ENCODE measurements around the gene LSR. TPM values are rescaled to one million over a fixed set of nuclear protein-coding genes. Genes with fewer than 3 reads are reported as not detected.

LSR gene
- total RNA-seq, 2 donors from 2014 or later: 24.2 to 41.1 TPM

GRCh38 chr19:35269438-35270117 is 20.8 kb downstream of the LSR start:
- Mint-ChIP-seq H3K9me3 (no peaks in the 10 kb centered on the region), H3K27me3 (ENCODE audit: low read depth) (no peaks in the 10 kb centered on the region), H3K4me1 (ENCODE audit: low read depth) (peaks cover 41% of the 10 kb centered on the region), H3K36me3 (ENCODE audit: insufficient read depth in 2 of 2) (peaks cover 9 to 12% of the 10 kb centered on the region in 2 donors), H3K27ac (no peak overlapping the region), H3K4me3 (peak overlapping the region; percentile 73 to 74)
- ATAC-seq (replicated peaks in 1 of 2) (peak; percentile 74 to 75), DNase-seq (peak; percentile 86 to 87)

GRCh38 chr19:35270381-35270811 is 21.6 kb downstream of the LSR start:
- no peaks in the 10 kb centered on the region for H3K9me3 Mint-ChIP-seq
- DNase-seq: no peak
- no peak for ATAC-seq (replicated peaks in 1 of 2)
- H3K27me3 Mint-ChIP-seq (ENCODE audit: low read depth): no peaks in the 10 kb centered on the region
- H3K27ac Mint-ChIP-seq: peak overlapping the region; percentile 77
- H3K36me3 Mint-ChIP-seq (ENCODE audit: insufficient read depth in 2 of 2): peaks cover 9 to 14% of the 10 kb centered on the region in 2 donors
- H3K4me1 Mint-ChIP-seq (ENCODE audit: low read depth): peaks cover 33% of the 10 kb centered on the region
- peak overlapping the region; percentile 59 to 74 for H3K4me3 Mint-ChIP-seq

DNA sequence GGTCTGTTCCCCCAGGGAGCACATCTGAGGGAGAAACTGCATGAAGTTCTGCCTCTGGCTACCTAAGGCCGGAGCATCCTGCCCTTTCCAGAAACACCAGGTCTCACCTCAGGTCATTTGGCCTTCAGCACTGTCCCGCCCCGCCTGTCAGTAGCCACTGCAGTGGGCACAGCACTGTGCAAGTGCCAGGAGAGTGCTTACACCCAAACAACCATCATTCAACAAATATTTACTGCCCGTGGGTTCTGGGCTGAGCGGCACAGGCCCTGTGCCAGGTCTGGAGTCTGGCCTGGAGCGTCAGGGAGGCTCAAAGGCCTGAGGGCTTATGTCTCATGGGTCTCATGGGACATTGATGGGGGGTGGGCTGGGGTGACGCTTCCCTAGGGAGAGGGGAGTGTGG is 22.7 kb downstream of the LSR start:
- Mint-ChIP-seq H3K27me3 (ENCODE audit: low read depth) (no peaks in the 10 kb centered on the region), H3K9me3 (no peaks in the 10 kb centered on the region), H3K4me1 (ENCODE audit: low read depth) (peaks cover 22% of the 10 kb centered on the region), H3K4me3 (no peak overlapping the region), H3K36me3 (ENCODE audit: insufficient read depth in 2 of 2) (peaks cover 9 to 20% of the 10 kb centered on the region in 2 donors), H3K27ac (no peak overlapping the region)
- ATAC-seq (replicated peaks in 1 of 2) (no peak), DNase-seq (no peak)

- Mint-ChIP-seq H3K9me3 (no peaks in the 10 kb centered on the region), H3K4me1 (ENCODE audit: low read depth) (peaks cover 18% of the 10 kb centered on the region), H3K27me3 (ENCODE audit: low read depth) (no peaks in the 10 kb centered on the region), H3K36me3 (ENCODE audit: insufficient read depth in 2 of 2) (peaks cover 9 to 22% of the 10 kb centered on the region in 2 donors), H3K4me3 (no peak overlapping the region), H3K27ac (no peak overlapping the region)
- DNase-seq (no peak), ATAC-seq (replicated peaks in 1 of 2) (no peak)
These were observed 23.4 kb downstream of the LSR start for GRCh38 chr19:35272122-35272719.

DNA sequence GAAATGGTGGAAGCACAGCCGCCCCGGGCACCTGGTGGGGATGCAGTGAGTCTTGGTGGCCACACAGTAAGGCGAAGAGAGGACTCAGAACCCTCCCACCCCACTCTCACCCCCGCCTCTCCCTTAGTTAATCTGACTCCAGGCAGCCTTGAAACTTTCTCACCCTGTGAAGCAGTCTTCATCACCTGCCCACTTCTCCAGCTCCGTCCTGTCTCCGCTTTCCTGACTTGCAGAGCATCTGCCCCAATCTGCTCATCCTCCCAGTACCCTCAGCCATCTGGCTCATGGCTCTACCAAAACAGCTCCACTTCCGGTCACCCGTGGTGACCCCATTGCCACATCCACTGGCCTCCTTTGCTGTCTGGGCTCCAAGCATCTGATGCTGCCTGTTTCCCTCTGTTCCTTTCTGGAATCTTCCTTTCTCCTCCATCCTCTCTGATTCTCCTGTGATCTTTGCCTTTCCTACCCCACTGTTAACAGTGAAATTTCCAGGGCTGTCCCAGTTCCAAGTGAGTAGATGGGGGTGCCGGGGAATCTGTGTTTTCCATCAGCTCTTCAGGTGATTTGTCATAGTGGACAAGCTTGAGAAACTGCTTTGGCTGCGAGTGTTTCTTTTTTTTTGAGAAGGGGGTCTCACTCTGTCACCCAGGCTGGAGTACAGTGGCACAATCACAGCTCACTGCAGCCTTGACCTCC is 24.3 kb downstream of the LSR start:
- no peak overlapping the region for H3K4me3 Mint-ChIP-seq
- ATAC-seq (replicated peaks in 1 of 2) (no peak), DNase-seq (no peak)
- peak overlapping the region; percentile 41 for H3K27ac Mint-ChIP-seq
- H3K27me3 Mint-ChIP-seq (ENCODE audit: low read depth): no peaks in the 10 kb centered on the region
- no peaks in the 10 kb centered on the region for H3K9me3 Mint-ChIP-seq
- peaks cover 18% of the 10 kb centered on the region for H3K4me1 Mint-ChIP-seq (ENCODE audit: low read depth)
- H3K36me3 Mint-ChIP-seq (ENCODE audit: insufficient read depth in 2 of 2): peaks cover 9 to 19% of the 10 kb centered on the region in 2 donors

DNA sequence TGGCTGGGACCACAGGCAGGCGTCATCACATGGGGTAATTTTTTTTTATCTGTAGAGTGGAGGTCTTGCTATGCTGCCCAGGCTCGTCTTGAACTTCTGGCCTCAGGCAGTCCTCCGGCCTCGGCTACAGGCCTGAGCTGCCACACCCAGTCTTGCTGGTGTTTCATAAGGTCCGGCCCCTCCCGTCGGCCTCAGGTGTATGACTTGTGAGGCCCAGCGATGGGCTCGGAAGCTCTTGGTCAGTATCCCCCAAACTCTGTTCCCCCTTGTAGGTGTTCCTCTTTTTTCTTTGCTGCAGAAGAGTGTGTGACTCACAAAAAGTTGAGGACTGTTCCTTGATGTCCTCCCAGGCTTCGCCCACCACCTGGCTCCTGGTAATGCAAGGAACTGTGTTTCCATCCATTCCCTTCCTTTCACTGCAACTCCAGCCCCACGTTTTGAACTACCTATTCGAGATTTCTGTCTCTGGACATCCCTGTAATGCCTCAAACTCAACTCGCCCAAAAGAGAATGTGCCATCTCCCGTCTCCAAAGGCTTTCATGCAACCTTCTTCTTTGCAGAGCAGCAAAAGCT is 25.0 kb downstream of the LSR start:
- no peak for ATAC-seq (replicated peaks in 1 of 2)
- no peaks in the 10 kb centered on the region for H3K9me3 Mint-ChIP-seq
- peaks cover 9 to 19% of the 10 kb centered on the region in 2 donors for H3K36me3 Mint-ChIP-seq (ENCODE audit: insufficient read depth in 2 of 2)
- no peak for DNase-seq
- H3K4me1 Mint-ChIP-seq (ENCODE audit: low read depth): peaks cover 18% of the 10 kb centered on the region
- H3K27ac Mint-ChIP-seq: no peak overlapping the region
- no peaks in the 10 kb centered on the region for H3K27me3 Mint-ChIP-seq (ENCODE audit: low read depth)
- H3K4me3 Mint-ChIP-seq: no peak overlapping the region

DNA sequence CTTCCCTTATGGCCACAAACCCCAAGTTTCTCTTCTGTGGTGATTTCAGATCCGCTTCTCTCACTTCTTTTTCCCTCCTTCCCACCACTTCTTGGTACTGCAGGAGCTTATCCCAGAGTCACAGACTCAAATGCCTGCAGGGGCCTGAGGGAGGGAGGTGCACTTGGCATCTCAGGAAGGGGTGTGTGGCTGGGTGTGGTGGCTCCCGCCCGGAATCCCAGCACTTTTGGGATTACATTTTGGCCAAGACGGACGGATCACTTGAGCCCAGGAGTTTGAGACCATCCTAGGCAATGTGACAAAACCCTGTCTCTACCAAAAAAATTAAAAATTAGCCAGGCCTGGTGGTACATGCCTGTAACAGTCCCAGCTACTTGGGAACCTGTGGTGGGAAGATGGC is 25.5 kb downstream of the LSR start:
- H3K27ac Mint-ChIP-seq: no peak overlapping the region

DNA sequence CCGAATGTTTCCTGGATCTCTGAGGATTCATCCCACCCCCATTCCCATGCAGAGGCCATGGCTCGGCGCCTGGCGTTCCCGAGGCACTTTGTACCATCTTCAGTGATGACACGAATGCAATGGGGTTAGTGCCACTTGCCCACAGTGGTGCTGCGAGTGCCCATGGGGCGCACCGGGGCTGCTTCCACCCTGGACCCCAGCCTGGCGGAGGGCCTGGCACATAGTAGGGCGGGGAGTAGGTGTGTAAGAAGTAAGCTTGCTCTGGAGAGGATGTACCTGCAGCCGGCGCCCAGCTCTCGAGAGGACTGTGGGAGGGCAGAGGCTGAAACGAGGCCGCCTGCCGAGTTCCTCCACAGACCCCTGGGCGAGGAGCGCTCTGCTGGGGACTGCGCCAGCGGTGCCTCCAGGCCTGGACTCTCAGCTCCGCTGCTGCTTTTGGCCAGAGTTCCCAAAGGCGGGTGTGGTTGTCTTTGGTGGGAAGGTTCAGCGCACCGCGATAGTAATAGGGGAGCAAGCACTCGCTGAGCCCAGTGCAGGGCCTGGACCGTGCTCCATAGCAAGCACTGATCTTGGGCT is 28.0 kb downstream of the LSR start:
- no peaks in the 10 kb centered on the region for H3K27me3 Mint-ChIP-seq (ENCODE audit: low read depth)
- no peaks in the 10 kb centered on the region for H3K9me3 Mint-ChIP-seq
- H3K27ac Mint-ChIP-seq: no peak overlapping the region
- H3K4me3 Mint-ChIP-seq: no peak overlapping the region
- peaks cover 6% of the 10 kb centered on the region for H3K4me1 Mint-ChIP-seq (ENCODE audit: low read depth)
- ATAC-seq (replicated peaks in 1 of 2) (no peak), DNase-seq (no peak)
- peaks cover 5 to 15% of the 10 kb centered on the region in 2 donors for H3K36me3 Mint-ChIP-seq (ENCODE audit: insufficient read depth in 2 of 2)

More for the DNA sequence above, 25.5 kb downstream of the LSR start:
- no peak overlapping the region for H3K4me3 Mint-ChIP-seq
- H3K4me1 Mint-ChIP-seq (ENCODE audit: low read depth): peaks cover 18% of the 10 kb centered on the region
- ATAC-seq (replicated peaks in 1 of 2): no peak
- H3K9me3 Mint-ChIP-seq: no peaks in the 10 kb centered on the region
- H3K36me3 Mint-ChIP-seq (ENCODE audit: insufficient read depth in 2 of 2): peaks cover 9 to 20% of the 10 kb centered on the region in 2 donors
- no peaks in the 10 kb centered on the region for H3K27me3 Mint-ChIP-seq (ENCODE audit: low read depth)
- DNase-seq: no peak

DNA sequence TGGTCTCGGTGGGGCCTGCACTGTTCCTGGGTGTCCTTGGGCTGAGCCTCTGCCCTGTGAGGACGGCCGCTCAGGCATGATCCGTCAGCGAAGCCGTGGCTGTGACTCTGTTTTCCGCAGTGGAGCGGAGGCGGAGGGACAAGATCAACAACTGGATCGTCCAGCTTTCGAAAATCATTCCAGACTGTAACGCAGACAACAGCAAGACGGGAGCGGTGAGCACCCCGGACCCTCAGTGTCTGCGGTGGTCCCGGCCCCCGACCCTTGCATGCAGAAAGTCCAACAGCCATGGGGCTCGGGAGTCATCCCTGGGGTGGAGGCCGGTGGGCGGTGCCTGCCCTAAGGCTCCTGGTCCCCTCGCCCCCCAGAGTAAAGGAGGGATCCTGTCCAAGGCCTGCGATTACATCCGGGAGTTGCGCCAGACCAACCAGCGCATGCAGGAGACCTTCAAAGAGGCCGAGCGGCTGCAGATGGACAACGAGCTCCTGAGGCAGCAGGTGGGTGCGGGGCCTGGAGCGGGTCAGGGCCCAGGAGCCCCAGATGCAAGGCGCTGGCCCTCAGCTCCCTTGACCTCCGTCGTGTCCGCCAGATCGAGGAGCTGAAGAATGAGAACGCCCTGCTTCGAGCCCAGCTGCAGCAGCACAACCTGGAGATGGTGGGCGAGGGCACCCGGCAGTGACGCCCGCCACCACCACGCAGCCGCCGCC is 29.9 kb downstream of the LSR start:
- Mint-ChIP-seq H3K4me1 (ENCODE audit: low read depth) (peaks cover 5% of the 10 kb centered on the region), H3K4me3 (no peak overlapping the region), H3K36me3 (ENCODE audit: insufficient read depth in 2 of 2) (peaks cover 0 to 12% of the 10 kb centered on the region in 2 donors), H3K27ac (no peak overlapping the region), H3K9me3 (no peaks in the 10 kb centered on the region), H3K27me3 (ENCODE audit: low read depth) (peaks cover 18% of the 10 kb centered on the region)
- no peak for ATAC-seq (replicated peaks in 1 of 2)
- no peak for DNase-seq

DNA sequence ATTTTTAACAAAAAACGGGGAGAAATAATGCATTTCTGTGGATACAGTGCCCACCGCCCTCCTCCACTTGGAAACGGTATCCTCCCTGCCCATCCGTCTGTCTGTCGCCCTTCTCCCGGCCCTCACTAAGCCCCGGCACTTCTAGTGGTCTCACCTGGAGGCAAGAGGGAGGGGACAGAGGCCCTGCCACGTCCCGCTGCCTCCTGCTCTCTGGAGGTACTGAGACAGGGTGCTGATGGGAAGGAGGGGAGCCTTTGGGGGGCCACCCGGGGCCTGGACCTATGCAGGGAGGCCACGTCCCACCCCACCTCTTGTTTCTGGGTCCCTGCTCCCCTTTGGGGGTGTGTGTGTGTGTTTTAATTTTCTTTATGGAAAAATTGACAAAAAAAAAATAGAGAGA is 30.6 kb downstream of the LSR start:
- H3K27me3 Mint-ChIP-seq (ENCODE audit: low read depth): peaks cover 22% of the 10 kb centered on the region
- ATAC-seq (replicated peaks in 1 of 2) (no peak), DNase-seq (no peak)
- no peak overlapping the region for H3K4me3 Mint-ChIP-seq
- H3K27ac Mint-ChIP-seq: no peak overlapping the region
- H3K9me3 Mint-ChIP-seq: no peaks in the 10 kb centered on the region
- peaks cover 0 to 11% of the 10 kb centered on the region in 2 donors for H3K36me3 Mint-ChIP-seq (ENCODE audit: insufficient read depth in 2 of 2)
- peaks cover 5% of the 10 kb centered on the region for H3K4me1 Mint-ChIP-seq (ENCODE audit: low read depth)

GRCh38 chr19:35279985-35280821 is 31.4 kb downstream of the LSR start:
- no peak overlapping the region for H3K27ac Mint-ChIP-seq
- H3K4me1 Mint-ChIP-seq (ENCODE audit: low read depth): peaks cover 5% of the 10 kb centered on the region
- ATAC-seq (replicated peaks in 1 of 2): no peak

DNA sequence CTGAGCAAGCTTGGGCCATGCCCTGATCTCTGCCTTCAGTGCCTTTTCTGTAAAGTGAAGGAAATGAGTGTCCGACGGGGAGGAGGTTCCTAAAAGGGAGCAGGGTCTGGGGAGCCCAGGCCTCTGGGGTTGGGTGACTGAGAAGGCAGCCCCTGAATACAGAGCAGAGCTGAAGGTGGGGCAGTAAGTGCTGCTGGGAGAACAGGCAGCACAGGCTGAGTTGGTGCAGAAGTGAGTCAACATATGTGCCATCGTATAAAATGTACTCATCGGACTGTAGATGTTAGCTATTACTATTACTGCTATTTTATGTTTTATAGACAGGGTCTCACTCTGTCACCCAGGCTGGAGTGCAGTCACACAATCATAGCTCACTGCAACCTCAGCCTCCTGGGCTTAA is 32.5 kb downstream of the LSR start:
- H3K27ac Mint-ChIP-seq: no peak overlapping the region
- peak in 1 of 2 donors; percentile 18 for ATAC-seq (replicated peaks in 1 of 2)

More at GRCh38 chr19:35279985-35280821, 31.4 kb downstream of the LSR start:
- no peak for DNase-seq
- H3K4me3 Mint-ChIP-seq: no peak overlapping the region
- H3K27me3 Mint-ChIP-seq (ENCODE audit: low read depth): peaks cover 24% of the 10 kb centered on the region
- H3K9me3 Mint-ChIP-seq: no peaks in the 10 kb centered on the region
- peaks cover 0 to 11% of the 10 kb centered on the region in 2 donors for H3K36me3 Mint-ChIP-seq (ENCODE audit: insufficient read depth in 2 of 2)

More for the DNA sequence above, 32.5 kb downstream of the LSR start:
- Mint-ChIP-seq H3K4me1 (ENCODE audit: low read depth) (peaks cover 5% of the 10 kb centered on the region), H3K9me3 (no peaks in the 10 kb centered on the region), H3K4me3 (no peak overlapping the region), H3K27me3 (ENCODE audit: low read depth) (peaks cover 24% of the 10 kb centered on the region), H3K36me3 (ENCODE audit: insufficient read depth in 2 of 2) (peaks cover 0 to 3% of the 10 kb centered on the region in 2 donors)
- DNase-seq: no peak
